Ovary (tissue), 9 donors: ENCODE data around the gene NIN. TPM values are rescaled to one million over a fixed set of nuclear protein-coding genes. Genes with fewer than 3 reads are reported as not detected.

ENCODE experiments used
- DNase-seq, 5 donors: peaks; one replicate each; pipeline ENCODE4 v3.0.0-alpha.2; 2019 to 2020
- H3K27ac ChIP-seq, 2 donors: fragments of 200-600 bp; one replicate each; pipeline versions ENCODE4 v1.5.1 to v1.8.0; 2019 to 2022
- H3K27me3 ChIP-seq: fragments of 200-600 bp; one replicate; pipeline ENCODE4 v1.8.0; 2022
- H3K36me3 ChIP-seq: fragments of 200-600 bp; sonication (generic); one replicate; pipeline ENCODE4 v1.5.1; 2019
- H3K4me1 ChIP-seq: one replicate; pipeline ENCODE4 v1.8.1; 2013; ENCODE audit warnings: mild to moderate bottlenecking, moderate library complexity; ENCODE audit not compliant: insufficient read depth
- H3K4me3 ChIP-seq: fragments of 200-600 bp; sonication (generic); one replicate; pipeline ENCODE4 v1.5.1; 2017
- H3K9me3 ChIP-seq, 2 donors: fragments of 200-600 bp in 1 of 2; sonication (generic) in 1 of 2; one replicate each; pipeline versions ENCODE4 v1.5.1 to v1.8.1; 2013 to 2019; ENCODE audit warnings: mild to moderate bottlenecking in 1 of 2, moderate library complexity in 1 of 2
- EP300 ChIP-seq: sonication (generic); formaldehyde crosslinking; IDR thresholded peaks from one replicate; pipeline ENCODE4 v1.6.1; 2017; ENCODE audit warnings: antibody characterized with exemption
- POLR2A ChIP-seq: fragments of 450-650 bp; IDR thresholded peaks from one replicate; pipeline ENCODE4 v1.6.1; 2017; ENCODE audit warnings: antibody characterized with exemption, mild to moderate bottlenecking, moderate library complexity
- WGBS, 3 donors: extraction: QIAGEN DNeasy Blood & Tissue Kit in 1 of 3; methylation state at CpG; one replicate each; pipeline versions ENCODE4 v1.1.5 to v1.1.7; 2013 to 2017; 5-methylcytosine and 5-hydroxymethylcytosine counted together
- intact Hi-C, 4 donors: fragments of 100-400 bp; cut with DNase I; formaldehyde crosslinking; loops; one replicate each; pipeline versions ENCODE4 v1.11.0 to v1.15.1; 2022 to 2023
- polyA plus RNA-seq, 2 donors: library from polyadenylated mRNA; stranded (reverse); fragments of 200-250 nt in 1 of 2; fragments of 350-450 nt in 1 of 2; fragmentation: Illumina TruSeq in 1 of 2; extraction: RNeasy Lipid Tissue Mini Kit (QIAGEN cat#74804) in 1 of 2; gene quantifications; one replicate each; pipeline ENCODE4 v1.2.3, GENCODE V29; 2013 to 2014
- total RNA-seq, 7 donors: library from RNA; depleted of rRNA in 2 of 7; stranded (reverse); fragments of >200 nt in 2 of 7; fragmentation: NEBNext Ultra II Directional in 3 of 7; extraction: Animal tissue kit (Norgen Biotek cat#: 25700) in 3 of 7; gene quantifications; one replicate each; pipeline versions ENCODE4 v1.1.0 to v1.2.4, GENCODE V29; 2016 to 2023
- TF ChIP-seq, protein P1 (sequence below), 3 donors: fragments of 450-650 bp in 2 of 3; fragments of 200-600 bp in 1 of 3; IDR thresholded peaks; one replicate each; pipeline versions ENCODE4 v1.5.1 to v1.8.0; 2016 to 2022; ENCODE audit warnings: antibody characterized with exemption in 3 of 3, mild to moderate bottlenecking in 1 of 3
- donor health status: DM: no; HTN: no; CAD: no; lungs with moderate emphysema.
- donor health status: DM: no; HTN: no; CAD: no.
- donor health status: Bipolar disorder and iron deficiency.
- donor health status: DM: yes; HTN: yes; CAD: no.
- donor health status: DM: no; HTN: no; CAD: no.
- donor health status: DM: yes; HTN: yes; CAD: no.

Gene NIN
- total and polyA plus RNA-seq, 9 donors = 6.4 to 32.4 (median 28.0) TPM

DNA sequence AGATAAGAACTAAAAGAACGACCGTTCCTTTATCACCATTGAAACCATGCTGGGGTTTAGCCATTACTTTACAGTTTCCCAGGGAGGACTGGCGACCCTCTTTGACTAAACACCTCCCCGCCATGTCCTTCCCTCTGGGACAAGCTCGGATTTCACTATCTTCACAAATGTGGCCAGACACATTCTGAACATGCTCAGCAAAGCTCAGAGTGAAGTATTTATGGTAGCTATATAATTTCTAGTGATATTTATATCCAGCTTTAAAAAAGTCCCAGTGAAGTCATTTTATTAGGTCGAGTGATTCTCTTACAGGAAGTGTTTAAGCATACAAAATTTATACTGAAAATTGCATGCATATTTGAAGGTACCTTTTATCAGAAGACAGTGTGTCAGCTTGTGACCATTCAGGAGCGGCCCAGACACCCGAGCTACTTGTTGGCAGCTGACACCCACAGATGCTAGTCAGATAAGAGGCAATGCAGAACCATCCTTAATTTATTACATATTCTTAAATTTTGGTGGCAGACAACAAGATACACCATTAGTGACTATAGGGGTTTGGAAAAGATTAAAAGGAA lies 36.8 kb downstream of the NIN start:
- 85 to 91% (median 86%) methylated on average over 8 of the region's 8 CpGs for WGBS, 3 donors
- Histone ChIP-seq H3K36me3 (no peaks in the 10 kb centered on the region), H3K4me3 (no peak overlapping the region), H3K4me1 (peaks cover 4% of the 10 kb centered on the region), H3K9me3 (no peaks in the 10 kb centered on the region), H3K27me3 (no peaks in the 10 kb centered on the region), H3K27ac (no peak overlapping the region)
- no peak for DNase-seq
- intact Hi-C loops = no loop called here
- TF ChIP-seq, protein P1, sequence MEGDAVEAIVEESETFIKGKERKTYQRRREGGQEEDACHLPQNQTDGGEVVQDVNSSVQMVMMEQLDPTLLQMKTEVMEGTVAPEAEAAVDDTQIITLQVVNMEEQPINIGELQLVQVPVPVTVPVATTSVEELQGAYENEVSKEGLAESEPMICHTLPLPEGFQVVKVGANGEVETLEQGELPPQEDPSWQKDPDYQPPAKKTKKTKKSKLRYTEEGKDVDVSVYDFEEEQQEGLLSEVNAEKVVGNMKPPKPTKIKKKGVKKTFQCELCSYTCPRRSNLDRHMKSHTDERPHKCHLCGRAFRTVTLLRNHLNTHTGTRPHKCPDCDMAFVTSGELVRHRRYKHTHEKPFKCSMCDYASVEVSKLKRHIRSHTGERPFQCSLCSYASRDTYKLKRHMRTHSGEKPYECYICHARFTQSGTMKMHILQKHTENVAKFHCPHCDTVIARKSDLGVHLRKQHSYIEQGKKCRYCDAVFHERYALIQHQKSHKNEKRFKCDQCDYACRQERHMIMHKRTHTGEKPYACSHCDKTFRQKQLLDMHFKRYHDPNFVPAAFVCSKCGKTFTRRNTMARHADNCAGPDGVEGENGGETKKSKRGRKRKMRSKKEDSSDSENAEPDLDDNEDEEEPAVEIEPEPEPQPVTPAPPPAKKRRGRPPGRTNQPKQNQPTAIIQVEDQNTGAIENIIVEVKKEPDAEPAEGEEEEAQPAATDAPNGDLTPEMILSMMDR (IDR thresholded peaks at IDR 0.05) = no peak
- TF ChIP-seq EP300 (no peak), POLR2A (no peak)

DNA sequence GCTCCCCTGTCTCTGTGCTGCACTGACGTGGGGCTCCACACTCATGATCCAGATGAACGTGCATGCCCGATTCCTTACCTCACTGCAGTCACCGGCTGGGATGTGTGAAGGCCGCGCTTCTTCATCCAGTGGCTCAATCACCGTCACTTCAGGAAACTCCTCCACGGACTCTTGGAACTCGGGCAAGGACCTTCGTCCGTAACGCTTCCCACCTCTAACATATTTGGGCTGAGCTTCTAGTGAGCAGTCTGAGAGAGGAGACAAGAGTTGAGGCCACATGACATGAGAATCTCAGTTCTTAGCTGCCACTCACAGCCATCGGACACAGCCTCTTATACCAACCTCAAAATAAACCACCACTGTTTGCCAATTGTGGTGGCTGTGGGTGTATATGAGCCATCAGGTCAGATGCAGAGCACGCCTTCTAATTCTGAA lies 38.3 kb downstream of the NIN start:
- TF ChIP-seq POLR2A (no peak), EP300 (no peak)
- TF ChIP-seq, protein P1 (IDR thresholded peaks at IDR 0.05) = no peak

DNA sequence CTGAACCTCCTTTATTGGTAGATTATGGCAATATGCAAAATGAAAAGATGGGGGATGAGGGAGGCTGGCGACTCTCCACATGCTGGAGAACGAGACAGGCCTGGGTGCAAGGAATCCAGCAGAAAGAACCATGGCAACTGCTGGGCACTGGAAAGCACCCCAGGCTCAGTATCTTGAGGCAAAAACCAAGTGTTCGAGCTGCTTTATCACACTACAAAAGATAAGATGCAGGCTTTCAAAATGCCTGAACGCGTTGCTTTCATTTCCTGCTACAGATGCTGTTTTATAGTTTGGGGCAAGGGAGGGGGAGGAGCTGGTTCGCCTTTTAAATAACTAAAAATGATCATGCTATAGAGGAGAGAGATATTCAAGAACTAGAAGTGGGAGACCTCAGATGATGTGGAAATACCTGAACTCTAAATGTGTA lies 38.9 kb downstream of the NIN start:
- Histone ChIP-seq H3K4me3 (no peak overlapping the region), H3K27me3 (no peaks in the 10 kb centered on the region), H3K27ac (no peak overlapping the region), H3K4me1 (peaks cover 8% of the 10 kb centered on the region), H3K9me3 (no peaks in the 10 kb centered on the region), H3K36me3 (no peaks in the 10 kb centered on the region)
- no peak for DNase-seq
- intact Hi-C loops = no loop called here
- TF ChIP-seq, protein P1 (IDR thresholded peaks at IDR 0.05) = no peak
- TF ChIP-seq POLR2A (no peak), EP300 (no peak)
- WGBS, 3 donors = 32 to 56% (median 50%) methylated on average over 6 of the region's 6 CpGs

More for the DNA sequence above, 38.3 kb downstream of the NIN start:
- 86 to 89% (median 87%) methylated on average over 14 of the region's 14 CpGs for WGBS, 3 donors
- H3K27me3 ChIP-seq = no peaks in the 10 kb centered on the region
- H3K27ac ChIP-seq = no peak overlapping the region
- no peak for DNase-seq
- H3K36me3 ChIP-seq = no peaks in the 10 kb centered on the region
- H3K9me3 ChIP-seq = no peaks in the 10 kb centered on the region
- H3K4me1 ChIP-seq = peaks cover 6% of the 10 kb centered on the region
- no peak overlapping the region for H3K4me3 ChIP-seq
- intact Hi-C loops = no loop called here

DNA sequence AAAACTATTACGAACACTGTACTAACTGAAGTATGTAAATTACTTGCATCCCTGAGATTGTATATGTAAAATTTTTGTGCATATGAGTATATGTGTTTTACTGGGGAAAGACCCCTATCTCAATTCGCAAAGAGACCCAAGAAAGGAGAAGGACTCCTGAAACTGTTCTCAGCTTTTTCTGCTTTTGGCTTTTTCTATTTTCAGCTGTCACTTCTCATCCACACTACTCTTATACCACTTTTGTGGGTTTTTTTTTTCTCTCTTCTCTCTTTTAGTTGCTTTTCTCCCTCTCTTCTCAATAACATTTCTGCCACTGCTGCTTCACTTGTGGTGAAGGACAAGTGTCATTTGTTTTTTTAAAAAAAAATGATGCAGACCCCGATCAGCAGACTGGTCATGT lies 39.8 kb downstream of the NIN start:
- intact Hi-C loops = no loop called here
- H3K9me3 ChIP-seq = no peaks in the 10 kb centered on the region
- no peaks in the 10 kb centered on the region for H3K36me3 ChIP-seq
- no peak overlapping the region for H3K27ac ChIP-seq
- 94 to 97% (median 95%) methylated on average over 3 of the region's 3 CpGs for WGBS, 3 donors
- peaks cover 10% of the 10 kb centered on the region for H3K4me1 ChIP-seq
- no peak overlapping the region for H3K4me3 ChIP-seq
- no peaks in the 10 kb centered on the region for H3K27me3 ChIP-seq
- TF ChIP-seq, protein P1 (IDR thresholded peaks at IDR 0.05) = no peak
- TF ChIP-seq EP300 = no peak
- TF ChIP-seq POLR2A = no peak
- no peak for DNase-seq
